ENCODE results near the gene KLHL17.

Gene KLHL17

DNA sequence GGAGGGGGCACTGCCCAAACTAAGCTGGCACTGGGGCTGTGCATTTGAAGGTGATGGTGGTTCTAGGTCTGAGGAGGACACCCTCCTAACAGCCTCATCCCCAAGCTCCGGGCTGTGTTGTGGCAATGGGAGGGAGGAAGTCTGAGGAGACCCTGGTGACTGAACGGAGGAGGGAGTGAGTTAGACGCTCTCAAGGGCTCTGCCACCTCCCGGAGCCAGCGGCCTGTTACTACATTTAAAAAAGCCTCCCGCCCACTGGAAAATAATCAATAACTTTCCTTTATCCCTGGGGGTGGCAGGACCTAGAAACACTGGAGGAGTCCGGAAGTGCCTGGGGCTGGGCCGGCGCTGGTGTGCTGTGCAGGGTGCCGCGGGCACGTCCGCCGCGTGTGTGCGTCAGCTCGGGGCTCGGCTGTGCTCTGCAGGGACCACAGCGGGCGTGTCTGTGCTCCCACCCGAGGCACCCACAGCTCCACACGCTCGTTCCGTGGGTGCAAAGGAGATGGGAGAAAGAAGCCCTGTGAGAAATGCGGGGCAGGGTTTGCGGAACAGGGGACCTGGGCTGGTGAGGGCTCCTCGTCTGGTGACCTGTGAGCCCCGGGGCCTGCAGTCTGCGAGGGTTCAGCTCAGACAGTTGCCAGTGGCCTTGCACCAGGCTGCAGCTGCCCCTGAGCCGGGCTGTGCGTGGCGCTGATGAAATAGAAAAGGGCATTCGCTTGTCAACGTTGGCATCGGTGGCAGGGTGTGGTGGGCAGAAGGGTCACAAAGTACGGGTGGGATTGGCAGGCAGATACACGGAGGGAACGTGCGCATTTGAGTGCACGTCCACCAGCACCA, 31.3 kb upstream of the KLHL17 start:
- no peaks in the 10 kb centered on the region for H3K9me3 ChIP-seq
- peaks cover 0 to 48% of the 10 kb centered on the region in 2 donors for H3K27me3 ChIP-seq
- TF ChIP-seq, protein P1, sequence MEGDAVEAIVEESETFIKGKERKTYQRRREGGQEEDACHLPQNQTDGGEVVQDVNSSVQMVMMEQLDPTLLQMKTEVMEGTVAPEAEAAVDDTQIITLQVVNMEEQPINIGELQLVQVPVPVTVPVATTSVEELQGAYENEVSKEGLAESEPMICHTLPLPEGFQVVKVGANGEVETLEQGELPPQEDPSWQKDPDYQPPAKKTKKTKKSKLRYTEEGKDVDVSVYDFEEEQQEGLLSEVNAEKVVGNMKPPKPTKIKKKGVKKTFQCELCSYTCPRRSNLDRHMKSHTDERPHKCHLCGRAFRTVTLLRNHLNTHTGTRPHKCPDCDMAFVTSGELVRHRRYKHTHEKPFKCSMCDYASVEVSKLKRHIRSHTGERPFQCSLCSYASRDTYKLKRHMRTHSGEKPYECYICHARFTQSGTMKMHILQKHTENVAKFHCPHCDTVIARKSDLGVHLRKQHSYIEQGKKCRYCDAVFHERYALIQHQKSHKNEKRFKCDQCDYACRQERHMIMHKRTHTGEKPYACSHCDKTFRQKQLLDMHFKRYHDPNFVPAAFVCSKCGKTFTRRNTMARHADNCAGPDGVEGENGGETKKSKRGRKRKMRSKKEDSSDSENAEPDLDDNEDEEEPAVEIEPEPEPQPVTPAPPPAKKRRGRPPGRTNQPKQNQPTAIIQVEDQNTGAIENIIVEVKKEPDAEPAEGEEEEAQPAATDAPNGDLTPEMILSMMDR (IDR thresholded peaks at IDR 0.05): no peak
- intact Hi-C loops (cut with DNase I; ENCODE audit: low total_unique reads): no loop called here
- H3K27ac ChIP-seq: no peak overlapping the region
- no peaks in the 10 kb centered on the region for H3K36me3 ChIP-seq
- no peak for DNase-seq
- H3K4me1 ChIP-seq: peaks cover 0 to 22% (median 17%) of the 10 kb centered on the region in 4 donors
- no peak overlapping the region for H3K4me3 ChIP-seq

DNA sequence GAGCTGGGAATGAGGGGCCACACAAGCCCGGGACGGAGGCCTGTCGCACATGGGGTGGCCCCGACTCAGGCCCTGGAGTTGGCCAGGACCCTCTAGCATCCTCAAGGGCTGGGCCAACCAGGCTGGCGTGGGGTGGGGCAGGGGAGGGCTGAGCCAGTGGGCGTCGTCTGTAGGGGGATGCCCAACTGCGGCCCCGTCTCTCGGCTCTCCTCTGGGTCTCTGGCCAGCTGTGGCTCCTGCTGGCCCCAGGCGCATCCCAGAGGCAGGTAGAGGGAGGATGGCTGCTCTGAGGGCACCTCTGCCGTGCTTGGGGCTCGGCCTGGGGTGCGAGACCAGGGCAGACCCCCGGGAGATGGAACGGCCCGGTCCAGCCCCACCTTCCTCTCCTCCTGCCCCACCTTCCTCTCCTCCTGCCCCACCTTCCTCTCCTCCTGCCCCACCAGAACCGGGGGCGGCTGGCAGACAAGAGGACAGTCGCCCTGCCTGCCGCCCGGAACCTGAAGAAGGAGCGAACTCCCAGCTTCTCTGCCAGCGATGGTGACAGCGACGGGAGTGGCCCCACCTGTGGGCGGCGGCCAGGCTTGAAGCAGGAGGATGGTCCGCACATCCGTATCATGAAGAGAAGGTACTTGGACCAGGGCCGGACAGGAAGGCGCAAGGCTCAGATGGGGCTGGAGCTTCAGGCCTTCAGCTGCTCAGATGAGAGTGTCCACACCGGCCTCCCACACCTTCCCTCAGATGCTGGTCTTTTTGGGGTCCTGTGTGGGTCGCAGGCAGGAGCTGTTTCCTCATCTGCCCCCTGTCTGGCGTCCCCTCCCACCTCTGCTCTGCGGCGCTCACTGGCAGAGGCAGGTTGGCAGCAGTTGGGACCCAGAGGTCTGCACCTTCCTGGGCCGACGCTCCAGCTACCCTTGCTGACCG, 30.4 kb upstream of the KLHL17 start:
- Histone ChIP-seq H3K27me3 (peaks cover 0 to 46% of the 10 kb centered on the region in 2 donors), H3K4me3 (no peak overlapping the region), H3K9me3 (no peaks in the 10 kb centered on the region), H3K27ac (no peak overlapping the region), H3K36me3 (no peaks in the 10 kb centered on the region), H3K4me1 (peaks cover 0 to 13% (median 10%) of the 10 kb centered on the region in 4 donors)
- DNase-seq: no peak
- TF ChIP-seq, protein P1 (IDR thresholded peaks at IDR 0.05): no peak
- intact Hi-C loops (cut with DNase I; ENCODE audit: low total_unique reads): no loop called here

DNA sequence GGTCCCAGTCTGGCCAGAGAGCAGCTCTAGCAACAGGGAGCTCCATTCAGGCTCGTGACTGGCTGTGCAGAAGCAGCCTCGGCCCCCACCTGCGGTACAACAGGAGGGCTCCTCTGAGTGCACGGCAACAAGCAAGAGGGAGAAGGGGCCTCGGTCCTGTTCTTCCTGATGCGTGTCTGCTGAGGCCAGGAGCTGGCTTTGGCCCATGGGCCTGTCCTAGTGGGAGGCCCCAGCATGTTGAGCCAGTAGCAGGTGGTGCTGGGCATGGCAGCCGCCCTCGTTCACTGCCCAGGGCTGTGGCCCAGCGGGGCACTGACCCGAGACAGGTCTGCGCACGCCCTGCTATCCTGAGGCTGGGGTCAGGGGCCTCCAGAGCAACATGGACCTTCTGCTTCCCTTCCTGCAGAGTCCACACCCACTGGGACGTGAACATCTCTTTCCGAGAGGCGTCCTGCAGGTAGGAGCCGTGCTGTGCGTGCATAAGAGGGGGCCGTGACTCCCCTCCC, 29.7 kb upstream of the KLHL17 start:
- H3K9me3 ChIP-seq: no peaks in the 10 kb centered on the region
- H3K4me1 ChIP-seq: peaks cover 0 to 11% (median 4%) of the 10 kb centered on the region in 4 donors
- DNase-seq: no peak
- intact Hi-C loops (cut with DNase I; ENCODE audit: low total_unique reads): no loop called here
- TF ChIP-seq, protein P1 (IDR thresholded peaks at IDR 0.05): no peak
- no peak overlapping the region for H3K4me3 ChIP-seq
- no peaks in the 10 kb centered on the region for H3K36me3 ChIP-seq
- peaks cover 0 to 47% of the 10 kb centered on the region in 2 donors for H3K27me3 ChIP-seq
- H3K27ac ChIP-seq: no peak overlapping the region

DNA sequence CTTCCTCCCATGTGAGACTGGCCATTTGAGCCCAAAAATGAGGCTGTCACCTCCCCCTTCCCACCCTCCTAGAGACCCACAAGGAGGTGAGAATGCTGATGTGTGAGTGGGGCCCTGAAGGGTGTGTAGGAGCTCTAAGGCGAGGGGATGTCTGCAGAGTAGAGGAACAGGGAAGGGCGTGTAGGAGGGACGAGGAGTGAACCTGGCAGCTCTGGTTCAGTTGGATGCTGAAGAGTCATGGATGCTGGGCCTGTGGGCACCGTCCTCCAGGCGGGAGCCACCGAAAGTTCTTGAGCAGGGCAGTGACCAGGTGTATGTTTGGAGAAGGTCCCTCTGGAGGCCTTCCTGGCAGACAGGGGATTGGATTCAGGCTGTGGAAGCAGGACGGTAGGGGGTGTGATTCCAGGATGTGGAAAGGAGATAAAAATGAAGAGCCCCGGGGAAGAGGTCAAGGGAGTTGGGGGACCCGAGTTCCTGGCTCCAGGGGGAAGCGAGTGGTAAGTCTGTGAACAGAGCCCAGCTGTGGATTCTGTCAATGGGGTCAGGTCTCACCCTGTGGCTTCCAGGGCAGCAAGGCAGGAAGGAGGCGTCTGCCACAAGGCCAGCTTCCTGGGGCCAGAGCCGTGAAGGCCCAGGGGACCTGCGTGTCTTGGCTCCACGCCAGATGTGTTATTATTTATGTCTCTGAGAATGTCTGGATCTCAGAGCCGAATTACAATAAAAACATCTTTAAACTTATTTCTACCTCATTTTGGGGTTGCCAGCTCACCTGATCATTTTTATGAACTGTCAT, 28.8 kb upstream of the KLHL17 start:
- Histone ChIP-seq H3K27ac (no peak overlapping the region), H3K27me3 (peaks cover 0 to 47% of the 10 kb centered on the region in 2 donors), H3K36me3 (no peaks in the 10 kb centered on the region), H3K4me3 (no peak overlapping the region), H3K4me1 (peaks cover 0 to 9% (median 0%) of the 10 kb centered on the region in 4 donors), H3K9me3 (no peaks in the 10 kb centered on the region)
- intact Hi-C loops (cut with DNase I; ENCODE audit: low total_unique reads): no loop called here
- DNase-seq: no peak
- TF ChIP-seq, protein P1 (IDR thresholded peaks at IDR 0.05): no peak

DNA sequence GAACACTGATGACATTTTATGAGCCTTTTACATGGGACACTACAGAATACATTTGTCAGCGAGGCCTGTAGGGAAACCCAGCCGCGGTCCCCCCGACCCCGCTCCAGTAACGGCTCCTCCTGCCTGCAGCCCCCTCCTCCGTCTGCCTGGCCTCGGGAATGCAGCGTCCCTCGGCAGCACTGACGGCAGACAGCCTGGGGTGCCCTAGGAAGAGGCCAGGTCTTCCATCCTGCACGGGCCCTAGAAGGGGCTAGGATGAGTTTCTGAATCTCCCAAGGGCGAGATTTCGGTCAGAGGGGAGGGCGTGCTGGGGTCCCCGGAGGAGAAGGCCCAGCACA, 28.2 kb upstream of the KLHL17 start:
- peaks cover 0 to 47% of the 10 kb centered on the region in 2 donors for H3K27me3 ChIP-seq
- no peak overlapping the region for H3K4me3 ChIP-seq
- intact Hi-C loops (cut with DNase I; ENCODE audit: low total_unique reads): no loop called here
- H3K4me1 ChIP-seq: peaks cover 0 to 9% (median 0%) of the 10 kb centered on the region in 4 donors
- H3K9me3 ChIP-seq: no peaks in the 10 kb centered on the region
- H3K27ac ChIP-seq: no peak overlapping the region
- TF ChIP-seq, protein P1 (IDR thresholded peaks at IDR 0.05): no peak
- DNase-seq: no peak
- H3K36me3 ChIP-seq: no peaks in the 10 kb centered on the region

All from tibial artery (tissue), 4 donors.